ENCODE measurements around the gene GUCY2C.

GUCY2C gene

GRCh38 chr12:14663002-14663401 is 33.4 kb downstream of the GUCY2C start:
- Histone ChIP-seq H4K20me1 (ENCODE audit: low read depth, low read length) (no peaks in the 10 kb centered on the region), H3K36me3 (ENCODE audit: low read length) (no peaks in the 10 kb centered on the region), H2AFZ (ENCODE audit: low read depth, low read length, severe bottlenecking) (no peak overlapping the region), H3K9me2 (replicated peaks; ENCODE audit: insufficient read depth, low read length) (no peaks in the 10 kb centered on the region), H3K79me2 (ENCODE audit: insufficient read depth, low read length) (no peaks in the 10 kb centered on the region), H3K9ac (ENCODE audit: low read length) (no peak overlapping the region), H3F3A (ENCODE audit: insufficient read depth) (no peaks in the 10 kb centered on the region), H3K27me3 (ENCODE audit: low read length) (no peaks in the 10 kb centered on the region), H3K9me3 (ENCODE audit: insufficient read depth, low read length) (no peaks in the 10 kb centered on the region), H3K4me3 (ENCODE audit: insufficient read depth, low read length, poor library complexity, severe bottlenecking) (no peak overlapping the region), H3K4me2 (ENCODE audit: low read depth, low read length, poor library complexity, severe bottlenecking) (no peak overlapping the region), H3K27ac (ENCODE audit: low read depth, low read length) (no peak overlapping the region)
- no peak for TF ChIP-seq CTCF (IDR thresholded peaks at IDR 0.05; ENCODE audit: insufficient read depth, low read length, poor library complexity, severe bottlenecking)
- no peak for TF ChIP-seq EZH2phosphoT487 (conservative IDR thresholded peaks at IDR 0.05; ENCODE audit: low read length)

- no peak overlapping the region for H3K9ac ChIP-seq (ENCODE audit: low read length)
- no peaks in the 10 kb centered on the region for H3K9me3 ChIP-seq (ENCODE audit: insufficient read depth, low read length)
- H3F3A ChIP-seq (ENCODE audit: insufficient read depth): no peaks in the 10 kb centered on the region
- H4K20me1 ChIP-seq (ENCODE audit: low read depth, low read length): no peaks in the 10 kb centered on the region
- H3K27me3 ChIP-seq (ENCODE audit: low read length): no peaks in the 10 kb centered on the region
- no peak for TF ChIP-seq EZH2phosphoT487 (conservative IDR thresholded peaks at IDR 0.05; ENCODE audit: low read length)
- TF ChIP-seq CTCF (IDR thresholded peaks at IDR 0.05; ENCODE audit: insufficient read depth, low read length, poor library complexity, severe bottlenecking): peak; percentile 26
- H3K4me2 ChIP-seq (ENCODE audit: low read depth, low read length, poor library complexity, severe bottlenecking): no peak overlapping the region
- H2AFZ ChIP-seq (ENCODE audit: low read depth, low read length, severe bottlenecking): no peak overlapping the region
- H3K4me3 ChIP-seq (ENCODE audit: insufficient read depth, low read length, poor library complexity, severe bottlenecking): no peak overlapping the region
- H3K9me2 ChIP-seq (replicated peaks; ENCODE audit: insufficient read depth, low read length): no peaks in the 10 kb centered on the region
- no peaks in the 10 kb centered on the region for H3K79me2 ChIP-seq (ENCODE audit: insufficient read depth, low read length)
- H3K36me3 ChIP-seq (ENCODE audit: low read length): no peaks in the 10 kb centered on the region
- H3K27ac ChIP-seq (ENCODE audit: low read depth, low read length): no peak overlapping the region
These were observed 39.6 kb downstream of the GUCY2C start for GRCh38 chr12:14656846-14657245.

- no peak overlapping the region for H3K27ac ChIP-seq (ENCODE audit: low read depth, low read length)
- H4K20me1 ChIP-seq (ENCODE audit: low read depth, low read length): no peaks in the 10 kb centered on the region
- H3K36me3 ChIP-seq (ENCODE audit: low read length): no peaks in the 10 kb centered on the region
- H3K9ac ChIP-seq (ENCODE audit: low read length): no peak overlapping the region
- no peak overlapping the region for H3K4me3 ChIP-seq (ENCODE audit: insufficient read depth, low read length, poor library complexity, severe bottlenecking)
- no peaks in the 10 kb centered on the region for H3K27me3 ChIP-seq (ENCODE audit: low read length)
- H3F3A ChIP-seq (ENCODE audit: insufficient read depth): no peaks in the 10 kb centered on the region
- H2AFZ ChIP-seq (ENCODE audit: low read depth, low read length, severe bottlenecking): no peak overlapping the region
- no peaks in the 10 kb centered on the region for H3K9me2 ChIP-seq (replicated peaks; ENCODE audit: insufficient read depth, low read length)
- TF ChIP-seq CTCF (IDR thresholded peaks at IDR 0.05; ENCODE audit: insufficient read depth, low read length, poor library complexity, severe bottlenecking): no peak
- TF ChIP-seq EZH2phosphoT487 (conservative IDR thresholded peaks at IDR 0.05; ENCODE audit: low read length): no peak
- no peaks in the 10 kb centered on the region for H3K9me3 ChIP-seq (ENCODE audit: insufficient read depth, low read length)
- no peak overlapping the region for H3K4me2 ChIP-seq (ENCODE audit: low read depth, low read length, poor library complexity, severe bottlenecking)
- H3K79me2 ChIP-seq (ENCODE audit: insufficient read depth, low read length): no peaks in the 10 kb centered on the region
These were observed 41.1 kb downstream of the GUCY2C start for GRCh38 chr12:14655284-14655683.

Data from SU-DHL-6 (cell line).